ENCODE data around the gene QDPR. TPM values are rescaled to one million over a fixed set of nuclear protein-coding genes. Genes with fewer than 3 reads are reported as not detected.
"Not testable (repeated sequence)": the region's sequence is repeated elsewhere in the genome, so short reads cannot be mapped to it uniquely, and the experiment has no call there.

The QDPR gene
- total RNA-seq, 2 donors from 2014 or later: 14.2 to 20.0 TPM

GRCh38 chr4:17545374-17546140 lies 33.7 kb upstream of the QDPR start:
- H3K27ac Mint-ChIP-seq: no peak overlapping the region
- H3K4me1 Mint-ChIP-seq: peaks cover 3% of the 10 kb centered on the region
- no peaks in the 10 kb centered on the region for H3K9me3 ChIP-seq (ENCODE audit: control insufficient read depth, low read length, poor library complexity, severe bottlenecking)
- DNase-seq (no peak), ATAC-seq (no peak)
- peaks cover 4% of the 10 kb centered on the region for H3K36me3 Mint-ChIP-seq (ENCODE audit: low read depth)
- peaks cover 23% of the 10 kb centered on the region for H3K27me3 Mint-ChIP-seq
- H3K4me3 Mint-ChIP-seq: no peak overlapping the region

- H3K4me1 Mint-ChIP-seq: peaks cover 3% of the 10 kb centered on the region
- ATAC-seq (no peak), DNase-seq (no peak)
- H3K9me3 ChIP-seq (ENCODE audit: control insufficient read depth, low read length, poor library complexity, severe bottlenecking): no peaks in the 10 kb centered on the region
- H3K27me3 Mint-ChIP-seq: peaks cover 29% of the 10 kb centered on the region
- peaks cover 4% of the 10 kb centered on the region for H3K36me3 Mint-ChIP-seq (ENCODE audit: low read depth)
- no peak overlapping the region for H3K4me3 Mint-ChIP-seq
- no peak overlapping the region for H3K27ac Mint-ChIP-seq
Observed at GRCh38 chr4:17544831-17545234, 32.9 kb upstream of the QDPR start.

DNA sequence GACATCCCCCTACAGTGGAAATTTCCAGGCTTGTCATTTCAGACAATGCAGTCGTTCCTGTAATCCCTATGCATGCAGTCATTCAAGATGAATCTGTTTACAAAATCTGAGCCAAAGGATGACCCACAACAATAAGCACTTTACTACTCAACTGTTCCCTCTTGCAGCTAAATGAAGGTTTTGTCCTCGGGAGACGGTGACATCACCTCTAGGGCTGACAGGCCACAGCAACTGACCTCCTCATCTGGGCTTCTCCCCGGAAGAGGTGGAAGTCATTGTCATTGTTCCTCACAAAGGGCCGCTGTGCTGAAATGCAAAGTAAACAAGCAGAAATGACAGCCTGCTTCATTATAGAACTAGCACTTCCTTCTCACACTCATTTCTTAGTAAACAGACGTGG lies 32.3 kb upstream of the QDPR start:
- ATAC-seq: no peak
- no peak overlapping the region for H3K4me3 Mint-ChIP-seq

GRCh38 chr4:17537060-17537459 lies 25.2 kb upstream of the QDPR start:
- H3K27ac Mint-ChIP-seq; ATAC-seq; DNase-seq; H3K4me1 Mint-ChIP-seq; H3K9me3 ChIP-seq (ENCODE audit: control insufficient read depth, low read length, poor library complexity, severe bottlenecking); H3K4me3 Mint-ChIP-seq; H3K36me3 Mint-ChIP-seq (ENCODE audit: low read depth): not testable (repeated sequence)
- peaks cover 16% of the 10 kb centered on the region for H3K27me3 Mint-ChIP-seq

More for the DNA sequence above, 32.3 kb upstream of the QDPR start:
- Mint-ChIP-seq H3K27ac (no peak overlapping the region), H3K36me3 (ENCODE audit: low read depth) (peaks cover 4% of the 10 kb centered on the region), H3K27me3 (peaks cover 31% of the 10 kb centered on the region), H3K4me1 (peaks cover 3% of the 10 kb centered on the region)
- no peak for DNase-seq
- no peaks in the 10 kb centered on the region for H3K9me3 ChIP-seq (ENCODE audit: control insufficient read depth, low read length, poor library complexity, severe bottlenecking)

DNA sequence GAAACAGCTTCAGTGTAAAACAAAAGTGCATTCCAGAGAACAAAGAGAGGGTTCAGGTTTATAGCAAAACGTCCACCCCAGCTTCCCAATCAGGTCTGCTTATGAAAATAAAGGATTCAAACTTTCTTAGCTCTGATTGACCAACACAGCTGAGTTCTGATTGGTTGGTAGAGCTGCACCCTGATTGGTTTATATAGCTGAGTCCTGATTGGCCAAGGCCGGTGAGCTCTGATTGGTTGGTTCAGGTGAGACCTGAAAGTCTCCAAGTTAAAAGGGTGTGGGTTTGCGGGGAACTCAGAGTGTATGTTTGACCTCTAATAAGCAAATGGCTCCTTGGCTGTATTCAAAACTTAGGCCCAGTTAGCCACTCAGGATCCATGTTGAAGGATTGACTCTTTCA lies 24.0 kb upstream of the QDPR start:
- H3K4me3 Mint-ChIP-seq: no peak overlapping the region
- DNase-seq (no peak), ATAC-seq (no peak)
- H3K27ac Mint-ChIP-seq: no peak overlapping the region
- H3K36me3 Mint-ChIP-seq (ENCODE audit: low read depth): no peaks in the 10 kb centered on the region
- no peaks in the 10 kb centered on the region for H3K9me3 ChIP-seq (ENCODE audit: control insufficient read depth, low read length, poor library complexity, severe bottlenecking)
- H3K27me3 Mint-ChIP-seq: peaks cover 9% of the 10 kb centered on the region
- peaks cover 3% of the 10 kb centered on the region for H3K4me1 Mint-ChIP-seq

DNA sequence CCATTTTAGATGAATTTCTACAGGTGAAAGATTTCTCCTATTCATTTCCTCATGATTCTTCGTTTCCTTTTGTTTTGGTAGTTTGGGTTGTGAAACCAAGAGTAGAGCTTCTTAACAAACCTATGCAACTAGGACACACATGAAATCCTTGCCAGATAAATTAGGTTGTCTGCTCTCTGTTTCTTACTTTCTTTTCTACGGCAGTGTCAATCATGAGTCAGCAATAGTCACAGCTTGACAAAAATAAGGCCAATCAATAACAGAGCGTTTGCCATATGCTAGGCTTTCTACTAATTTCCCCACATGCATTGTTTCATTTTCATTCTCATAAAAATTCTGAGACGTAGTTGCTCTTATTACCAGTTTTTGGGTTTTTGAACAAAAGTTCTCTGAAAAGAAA lies 23.4 kb upstream of the QDPR start:
- Mint-ChIP-seq H3K4me3 (no peak overlapping the region), H3K27me3 (peaks cover 7% of the 10 kb centered on the region), H3K36me3 (ENCODE audit: low read depth) (no peaks in the 10 kb centered on the region), H3K27ac (no peak overlapping the region), H3K4me1 (peaks cover 3% of the 10 kb centered on the region)
- no peaks in the 10 kb centered on the region for H3K9me3 ChIP-seq (ENCODE audit: control insufficient read depth, low read length, poor library complexity, severe bottlenecking)
- ATAC-seq (no peak), DNase-seq (no peak)

- H3K27ac Mint-ChIP-seq: no peak overlapping the region
- no peaks in the 10 kb centered on the region for H3K36me3 Mint-ChIP-seq (ENCODE audit: low read depth)
- H3K4me3 Mint-ChIP-seq: no peak overlapping the region
- peaks cover 3% of the 10 kb centered on the region for H3K4me1 Mint-ChIP-seq
- DNase-seq (no peak), ATAC-seq (no peak)
- peaks cover 1% of the 10 kb centered on the region for H3K27me3 Mint-ChIP-seq
- H3K9me3 ChIP-seq (ENCODE audit: control insufficient read depth, low read length, poor library complexity, severe bottlenecking): no peaks in the 10 kb centered on the region
Observed at GRCh38 chr4:17534705-17535104, 22.8 kb upstream of the QDPR start.

DNA sequence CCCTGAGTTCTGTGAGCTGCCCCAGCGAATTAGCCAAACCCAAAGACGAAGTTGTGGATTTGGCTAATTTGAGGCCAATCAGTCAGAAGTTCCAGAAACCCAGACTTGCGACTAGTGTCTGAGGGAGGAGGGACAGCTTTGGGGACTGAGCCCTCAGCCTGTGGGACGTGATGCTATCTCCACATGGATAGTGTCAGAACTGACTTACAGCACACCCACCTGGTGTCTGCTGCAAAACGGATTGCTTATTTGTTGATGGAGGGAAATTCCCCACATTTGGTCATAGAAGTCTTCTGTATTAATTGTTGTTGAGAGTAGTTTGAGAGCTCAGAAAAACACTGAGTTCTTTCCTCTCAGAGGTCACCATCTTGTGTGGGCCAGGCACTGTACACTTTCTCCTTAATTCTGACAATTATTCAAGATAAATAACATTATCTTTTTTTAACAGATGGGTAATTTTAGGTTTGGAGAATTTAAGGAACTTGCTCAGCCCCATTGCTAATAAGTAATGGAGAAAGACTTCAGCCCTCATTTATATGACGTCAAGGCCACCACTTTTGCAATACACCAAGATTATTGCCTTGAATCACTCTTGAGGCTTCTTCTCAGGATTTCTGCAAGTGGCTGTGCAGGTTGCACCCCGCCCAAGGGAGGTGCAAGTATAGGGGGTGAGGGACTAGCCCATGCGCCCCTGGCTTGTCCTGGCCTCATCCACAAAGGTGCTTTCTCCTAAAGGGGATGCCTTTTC lies 19.8 kb upstream of the QDPR start:
- H3K36me3 Mint-ChIP-seq (ENCODE audit: low read depth): peaks cover 2% of the 10 kb centered on the region
- no peak for ATAC-seq
- H3K4me1 Mint-ChIP-seq: peaks cover 3% of the 10 kb centered on the region
- DNase-seq: no peak
- H3K4me3 Mint-ChIP-seq: no peak overlapping the region
- no peak overlapping the region for H3K27ac Mint-ChIP-seq
- peaks cover 24% of the 10 kb centered on the region for H3K27me3 Mint-ChIP-seq
- no peaks in the 10 kb centered on the region for H3K9me3 ChIP-seq (ENCODE audit: control insufficient read depth, low read length, poor library complexity, severe bottlenecking)

DNA sequence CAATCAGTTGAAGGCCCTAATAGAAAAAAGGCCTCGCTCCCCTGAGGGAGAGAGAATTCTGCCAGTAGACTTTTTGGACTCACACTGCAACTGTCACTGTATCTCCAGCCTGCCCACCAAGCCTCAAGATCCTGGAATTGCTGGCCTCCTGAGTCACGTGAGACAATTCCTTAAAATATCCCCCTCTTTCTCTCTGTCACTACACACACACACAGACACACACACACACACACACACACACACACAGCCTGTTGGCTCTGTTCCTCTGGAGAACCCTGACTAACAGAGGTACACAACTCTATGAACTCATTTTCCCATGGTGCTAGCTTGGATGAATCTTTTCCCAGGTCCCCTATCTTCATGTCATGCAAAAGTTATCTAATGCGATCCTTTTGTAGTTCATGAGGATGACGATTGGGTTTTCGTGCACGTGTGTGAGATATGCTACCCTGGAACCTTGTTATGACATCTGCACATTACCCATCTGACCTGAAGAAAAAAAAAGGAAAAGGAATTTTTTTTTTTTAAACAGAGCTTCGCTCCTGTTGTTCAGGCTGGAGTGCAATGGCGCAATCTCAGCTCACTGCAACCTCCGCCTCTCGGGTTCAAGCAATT lies 16.8 kb upstream of the QDPR start:
- H3K27me3 Mint-ChIP-seq: peaks cover 33% of the 10 kb centered on the region
- no peak overlapping the region for H3K27ac Mint-ChIP-seq
- H3K9me3 ChIP-seq (ENCODE audit: control insufficient read depth, low read length, poor library complexity, severe bottlenecking): peaks cover 3% of the 10 kb centered on the region
- H3K4me3 Mint-ChIP-seq: no peak overlapping the region
- peaks cover 2% of the 10 kb centered on the region for H3K36me3 Mint-ChIP-seq (ENCODE audit: low read depth)
- ATAC-seq (no peak), DNase-seq (no peak)
- no peaks in the 10 kb centered on the region for H3K4me1 Mint-ChIP-seq

DNA sequence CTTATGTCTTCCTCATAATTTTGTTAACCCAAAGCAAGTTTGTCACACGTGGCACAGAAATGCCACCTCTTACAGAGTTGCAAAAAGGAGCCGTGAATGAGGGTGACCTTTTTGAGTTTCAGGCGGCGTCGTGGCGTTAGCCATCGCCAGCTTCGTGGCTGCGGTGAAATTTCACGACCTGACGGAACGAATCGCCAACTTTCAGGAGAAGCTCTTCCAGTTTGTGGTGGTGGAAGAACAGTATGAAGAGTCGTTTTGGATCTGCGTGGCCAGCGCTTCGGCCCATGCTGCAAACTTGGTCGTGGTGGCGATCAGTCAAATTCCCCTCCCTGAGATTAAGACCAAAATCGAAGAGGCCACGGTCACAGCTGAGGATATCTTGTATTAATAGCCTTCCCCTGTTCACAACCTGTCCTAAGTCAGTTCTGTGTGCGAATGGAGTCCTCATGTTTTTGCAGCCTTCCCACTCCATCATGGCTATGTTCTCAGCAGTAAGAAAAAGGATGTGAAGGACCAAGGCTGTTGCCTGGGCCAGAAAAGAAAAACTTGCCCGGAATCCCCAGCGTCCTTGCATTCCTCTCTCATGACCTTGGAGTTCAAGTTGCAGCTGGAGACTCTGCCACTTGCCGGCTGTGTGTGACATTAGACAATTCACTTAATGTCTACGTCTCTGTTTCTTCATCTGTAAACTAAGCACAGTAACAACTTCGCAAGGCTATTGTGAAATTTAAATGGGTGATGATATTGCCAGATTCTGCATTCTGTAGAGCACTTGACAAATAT lies 15.0 kb upstream of the QDPR start:
- Mint-ChIP-seq H3K36me3 (ENCODE audit: low read depth) (peaks cover 2% of the 10 kb centered on the region), H3K4me1 (peaks cover 2% of the 10 kb centered on the region), H3K4me3 (no peak overlapping the region), H3K27me3 (peaks cover 39% of the 10 kb centered on the region), H3K27ac (no peak overlapping the region)
- DNase-seq (no peak), ATAC-seq (no peak)
- H3K9me3 ChIP-seq (ENCODE audit: control insufficient read depth, low read length, poor library complexity, severe bottlenecking): peaks cover 3% of the 10 kb centered on the region

DNA sequence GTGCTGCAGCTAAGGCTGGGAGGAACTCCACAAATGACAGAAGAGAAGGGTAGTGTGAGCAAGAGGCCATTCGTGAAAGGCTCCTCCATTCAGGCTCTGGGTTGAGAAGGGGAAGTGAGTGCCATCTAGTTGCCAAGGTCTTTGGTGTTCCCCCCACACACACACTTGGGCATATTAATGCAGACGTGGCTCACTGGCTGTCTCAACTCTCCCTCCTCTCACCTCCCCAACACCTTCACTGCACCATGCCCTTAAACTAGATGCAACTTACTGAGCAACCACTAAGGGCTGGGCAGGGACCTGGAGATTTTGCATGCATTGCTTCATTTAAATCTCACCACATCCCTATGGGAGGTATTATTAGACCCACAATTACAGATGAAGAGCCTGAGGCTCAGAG lies 11.8 kb upstream of the QDPR start:
- DNase-seq (no peak), ATAC-seq (no peak)
- peaks cover 52% of the 10 kb centered on the region for H3K27me3 Mint-ChIP-seq
- no peak overlapping the region for H3K27ac Mint-ChIP-seq
- no peak overlapping the region for H3K4me3 Mint-ChIP-seq
- H3K9me3 ChIP-seq (ENCODE audit: control insufficient read depth, low read length, poor library complexity, severe bottlenecking): peaks cover 3% of the 10 kb centered on the region
- peaks cover 2% of the 10 kb centered on the region for H3K4me1 Mint-ChIP-seq
- peaks cover 2% of the 10 kb centered on the region for H3K36me3 Mint-ChIP-seq (ENCODE audit: low read depth)

GRCh38 chr4:17521595-17521994 lies 9.7 kb upstream of the QDPR start:
- Mint-ChIP-seq H3K27ac (no peak overlapping the region), H3K36me3 (ENCODE audit: low read depth) (no peaks in the 10 kb centered on the region), H3K4me1 (peaks cover 2% of the 10 kb centered on the region), H3K27me3 (peaks cover 50% of the 10 kb centered on the region), H3K4me3 (no peak overlapping the region)
- DNase-seq (no peak), ATAC-seq (no peak)
- H3K9me3 ChIP-seq (ENCODE audit: control insufficient read depth, low read length, poor library complexity, severe bottlenecking): peaks cover 3% of the 10 kb centered on the region

- Mint-ChIP-seq H3K27ac (no peak overlapping the region), H3K4me3 (no peak overlapping the region), H3K27me3 (peaks cover 35% of the 10 kb centered on the region), H3K36me3 (ENCODE audit: low read depth) (no peaks in the 10 kb centered on the region), H3K4me1 (peaks cover 4% of the 10 kb centered on the region)
- ATAC-seq: no peak
- no peak for DNase-seq
- H3K9me3 ChIP-seq (ENCODE audit: control insufficient read depth, low read length, poor library complexity, severe bottlenecking): no peaks in the 10 kb centered on the region
Observed at GRCh38 chr4:17517664-17518063, 5.8 kb upstream of the QDPR start.
